Inflammatory macrophage treated with lipopolysaccharide for 1 hour (primary cell): ENCODE data around the gene SUV39H2.
A peak's percentile ranks its signal among the peaks of the same experiment; 100 is the strongest.
"Not testable (repeated sequence)": the region's sequence is repeated elsewhere in the genome, so short reads cannot be mapped to it uniquely, and the experiment has no call there.

Experiments used
- DNase-seq, 2 donors: peaks; one replicate each; pipeline ENCODE4 v3.0.0-alpha.2; 2020 to 2022

Gene SUV39H2

DNA sequence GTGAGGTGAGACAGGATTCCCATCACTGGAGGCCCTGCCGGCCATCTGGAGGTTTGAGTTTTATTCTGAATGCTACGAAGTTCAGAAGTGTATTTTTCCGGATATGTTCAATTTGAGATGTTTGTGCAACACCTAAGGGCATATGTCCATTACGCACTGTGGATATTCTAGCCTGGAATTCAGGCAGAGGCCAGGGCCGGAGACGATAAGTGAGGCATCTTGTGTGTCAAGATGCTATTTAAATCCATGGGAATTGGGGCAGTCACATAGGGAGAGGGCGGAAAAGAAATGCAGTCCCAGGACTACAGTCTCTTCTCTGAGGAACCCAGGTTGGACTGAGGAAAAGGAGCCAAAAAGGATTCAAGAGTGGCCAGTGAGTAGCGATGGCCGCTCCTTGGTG, 1.9 kb upstream of the SUV39H2 start:
- DNase-seq = no peak

DNA sequence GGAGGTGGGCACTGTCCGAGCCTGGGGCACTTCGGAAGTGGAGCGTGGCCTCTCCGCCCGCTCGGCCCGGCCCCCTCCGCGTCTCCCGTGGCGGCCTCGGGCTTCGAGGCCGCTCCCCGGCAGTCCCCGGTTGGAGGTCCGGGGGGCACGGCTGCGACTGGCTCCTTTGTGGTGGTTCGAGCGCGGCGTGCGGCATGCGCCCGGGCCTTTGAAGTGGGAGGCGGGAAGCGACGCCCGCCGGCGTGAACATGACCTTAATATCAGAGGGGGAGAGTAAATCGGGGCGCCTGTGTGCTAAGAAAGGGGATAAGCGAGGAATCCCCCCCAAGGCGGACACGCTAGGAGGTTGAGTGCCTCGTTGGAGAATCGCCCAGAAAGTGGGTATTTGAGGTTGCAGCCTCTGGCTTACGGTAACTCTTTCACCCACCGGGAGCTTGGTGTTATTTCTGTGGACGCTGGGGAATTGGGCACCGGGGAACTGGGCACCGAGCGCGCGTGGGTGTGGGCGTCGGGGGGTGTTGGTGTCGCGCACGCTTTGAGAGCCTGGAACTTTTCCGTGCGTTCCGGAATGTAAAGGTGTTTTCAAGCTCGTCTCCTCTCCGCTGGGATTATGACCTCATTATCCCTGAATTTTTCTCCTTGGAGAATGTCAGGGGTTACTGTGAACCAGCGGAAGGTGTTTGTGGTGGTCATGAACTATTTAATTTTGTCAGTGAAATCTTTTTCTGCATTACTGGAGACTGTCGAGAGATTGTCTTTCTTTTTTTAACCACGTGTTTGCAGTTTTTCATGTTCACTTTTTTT, 660 bp downstream of the SUV39H2 start:
- peak in 1 of 2 donors; percentile 39 for DNase-seq

DNA sequence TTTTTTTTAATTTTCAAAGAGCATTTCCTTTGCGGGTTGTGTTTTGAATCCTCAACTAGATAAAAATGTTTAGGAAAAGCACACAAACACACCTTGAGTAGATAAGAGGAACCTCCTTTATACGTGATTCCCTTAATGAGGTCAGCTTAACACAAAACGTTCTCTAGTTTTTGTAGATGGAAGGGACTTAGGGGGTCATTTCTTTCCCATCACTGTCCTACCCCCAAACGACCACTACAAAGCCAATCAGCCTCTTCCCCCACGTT, 1.2 kb downstream of the SUV39H2 start:
- DNase-seq = no peak

DNA sequence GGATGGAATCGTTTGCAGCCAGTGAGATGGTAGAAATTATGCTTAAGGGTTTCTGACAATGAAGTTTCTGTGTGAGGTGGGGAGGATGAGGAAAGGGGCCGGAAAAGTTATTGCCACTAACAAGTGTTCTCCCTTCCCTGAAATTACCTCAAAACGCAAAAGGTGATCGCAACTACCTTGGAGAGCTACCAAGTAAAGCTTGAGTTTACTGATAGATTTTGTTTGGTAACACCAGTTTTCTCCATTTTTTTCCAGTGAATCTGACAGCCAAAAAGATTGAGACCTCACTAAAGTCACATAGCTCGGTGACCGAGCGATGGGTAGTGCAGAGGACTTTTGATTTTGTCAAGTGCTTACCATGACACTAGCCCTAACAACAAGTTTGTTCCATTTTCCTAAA, 1.6 kb downstream of the SUV39H2 start:
- no peak for DNase-seq

DNA sequence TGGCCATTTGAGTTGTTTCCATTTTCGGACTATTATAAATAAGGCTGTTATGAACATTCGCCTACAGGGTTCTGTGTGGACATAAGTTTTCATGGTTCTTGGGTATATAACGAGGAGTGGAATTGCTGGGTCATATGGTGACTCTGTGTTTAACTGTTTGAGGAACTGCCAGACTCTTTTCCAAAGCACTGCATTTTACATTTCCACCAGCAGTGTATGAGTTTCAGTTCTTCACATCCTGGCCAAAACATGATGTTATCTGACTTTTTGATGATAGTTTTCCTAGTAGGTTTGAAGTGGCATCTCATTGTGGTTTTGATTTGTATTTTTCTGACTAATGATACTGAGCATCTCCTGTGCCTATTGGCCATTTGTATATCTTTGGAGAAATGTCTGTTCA, 5.4 kb downstream of the SUV39H2 start:
- DNase-seq = peak in 1 of 2 donors; percentile 10

DNA sequence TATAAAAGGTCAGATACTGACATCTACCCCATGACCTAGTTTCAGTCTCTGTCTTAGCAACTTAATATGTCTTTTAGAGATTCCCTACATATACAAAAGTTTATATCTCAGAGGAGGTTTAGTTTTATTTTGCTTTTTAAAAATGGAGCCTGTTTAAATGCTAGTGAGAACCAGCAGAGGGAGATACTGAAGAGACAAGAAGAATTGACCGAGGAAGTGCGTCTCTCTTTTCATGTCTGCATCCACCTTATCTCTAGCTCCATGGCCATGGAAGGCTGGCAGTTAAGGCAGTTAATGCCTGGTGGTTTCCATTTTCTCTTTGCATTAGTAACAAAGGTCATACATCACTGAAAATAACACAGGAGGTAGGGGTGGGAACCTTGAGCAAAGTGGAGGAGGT, 10.7 kb downstream of the SUV39H2 start:
- DNase-seq = peak in 1 of 2 donors; percentile 10

DNA sequence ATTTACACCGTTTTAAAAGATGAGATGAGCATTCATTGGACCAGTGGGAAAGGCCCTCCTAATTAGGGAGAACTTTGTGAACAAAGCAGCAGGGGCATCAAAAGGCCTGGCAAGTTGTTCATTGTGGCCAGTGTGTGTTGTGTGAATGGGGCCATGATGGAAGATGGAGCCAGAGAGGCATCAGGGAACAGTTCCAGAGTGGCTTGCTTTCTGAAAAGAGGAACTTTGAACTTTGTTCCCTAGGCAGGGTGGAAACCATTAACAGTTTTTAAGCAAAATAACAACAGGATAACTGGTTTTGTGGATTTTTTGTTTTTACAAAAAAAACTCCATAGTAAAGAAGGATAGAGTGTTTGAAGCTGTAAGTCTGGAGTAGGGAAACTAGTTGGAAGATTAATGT, 12.5 kb downstream of the SUV39H2 start:
- no peak for DNase-seq

DNA sequence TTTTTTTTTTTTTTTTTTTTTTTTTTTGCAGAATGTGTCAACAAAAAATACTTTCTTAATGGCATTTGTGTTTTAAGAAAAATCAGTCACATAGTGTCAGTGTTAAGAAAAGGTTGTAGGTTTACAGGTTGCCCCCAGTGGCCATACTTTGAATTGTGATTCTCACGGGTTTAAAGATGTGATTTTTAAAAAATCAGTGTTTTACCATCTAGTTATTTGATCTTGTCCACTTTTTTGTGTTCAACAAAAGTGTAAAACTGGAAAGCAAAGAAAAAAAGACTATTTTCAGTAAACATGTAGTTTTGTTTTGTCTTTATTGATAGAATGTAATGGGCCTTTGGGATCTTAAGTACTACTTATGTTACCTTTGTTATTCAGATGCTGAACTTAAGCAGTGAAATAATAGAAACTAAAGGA, 25.7 kb downstream of the SUV39H2 start:
- DNase-seq = peak in 1 of 2 donors; percentile 46

DNA sequence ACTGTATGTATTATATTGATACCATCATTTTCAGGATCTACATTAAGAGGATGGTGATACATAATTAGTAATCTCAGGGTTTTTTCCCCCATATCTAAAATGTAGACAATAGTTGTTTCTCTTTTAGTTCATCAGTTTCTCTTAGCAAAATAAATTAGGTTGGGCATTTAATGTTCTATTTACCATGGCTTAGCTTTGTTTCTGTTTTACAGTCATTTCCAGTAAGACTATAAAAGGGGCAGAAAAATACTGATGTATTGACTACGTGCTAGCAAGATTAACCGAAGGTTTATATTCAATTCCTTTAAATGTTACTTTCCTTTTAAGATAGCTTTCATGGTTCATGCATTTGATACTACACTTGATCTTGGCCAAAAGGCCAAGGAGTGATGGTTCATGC, 26.2 kb downstream of the SUV39H2 start:
- no peak for DNase-seq

DNA sequence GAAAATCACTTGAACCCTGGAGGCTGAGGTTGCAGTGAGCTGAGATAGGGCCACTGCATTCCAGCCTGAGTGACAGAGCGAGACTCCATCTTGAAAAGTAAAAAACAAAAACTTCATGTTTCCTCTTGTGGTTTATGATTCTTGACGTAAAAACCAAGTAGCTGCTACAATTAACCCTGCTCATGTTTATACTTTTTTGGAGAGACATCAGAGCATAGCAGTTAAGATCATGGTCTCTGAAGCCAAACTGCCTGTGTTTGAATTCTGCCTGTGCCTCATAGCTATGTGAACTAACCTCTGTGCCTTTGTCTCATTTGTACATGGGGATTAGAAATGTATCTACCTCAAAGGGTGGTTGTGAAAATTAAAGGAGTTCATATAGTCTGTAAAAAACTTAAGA, 27.2 kb downstream of the SUV39H2 start:
- DNase-seq = no peak

DNA sequence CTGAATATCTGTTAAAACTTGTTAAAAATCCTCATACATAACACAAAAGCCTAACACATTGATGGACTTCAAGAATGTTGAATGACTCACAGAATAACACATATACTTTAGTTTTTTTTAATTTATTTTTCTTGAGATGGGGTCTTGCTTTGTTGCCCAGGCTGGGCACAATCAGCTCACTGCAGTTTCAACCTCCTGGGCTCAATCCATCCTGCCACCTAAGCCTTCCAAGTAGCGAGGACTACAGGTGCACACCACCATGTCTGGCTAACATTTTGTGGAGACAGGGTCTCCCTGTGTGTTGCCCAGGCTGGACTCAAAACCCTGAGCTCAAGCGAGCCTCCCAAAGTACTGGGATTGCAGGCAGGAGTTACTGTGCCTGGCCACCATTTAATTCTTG, 28.1 kb downstream of the SUV39H2 start:
- DNase-seq = no peak

DNA sequence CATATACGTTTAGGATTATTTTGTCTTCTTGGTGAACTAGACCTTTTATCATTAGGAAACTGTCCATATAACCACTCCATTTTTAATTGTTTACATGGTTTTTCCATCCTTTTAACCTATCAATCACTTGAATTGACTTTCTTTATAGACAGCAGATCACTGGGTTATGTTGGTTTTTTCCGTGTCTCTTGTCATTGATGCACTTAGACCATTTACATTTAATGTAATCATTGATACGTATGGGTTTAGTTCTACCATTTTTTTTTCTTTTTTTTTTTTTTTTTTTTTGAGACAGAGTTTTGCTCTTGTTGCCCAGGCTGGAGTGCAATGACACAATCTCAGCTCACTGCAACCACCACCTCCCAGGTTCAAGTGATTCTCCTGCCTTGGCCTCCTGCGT, 28.9 kb downstream of the SUV39H2 start:
- not testable (repeated sequence) for DNase-seq

DNA sequence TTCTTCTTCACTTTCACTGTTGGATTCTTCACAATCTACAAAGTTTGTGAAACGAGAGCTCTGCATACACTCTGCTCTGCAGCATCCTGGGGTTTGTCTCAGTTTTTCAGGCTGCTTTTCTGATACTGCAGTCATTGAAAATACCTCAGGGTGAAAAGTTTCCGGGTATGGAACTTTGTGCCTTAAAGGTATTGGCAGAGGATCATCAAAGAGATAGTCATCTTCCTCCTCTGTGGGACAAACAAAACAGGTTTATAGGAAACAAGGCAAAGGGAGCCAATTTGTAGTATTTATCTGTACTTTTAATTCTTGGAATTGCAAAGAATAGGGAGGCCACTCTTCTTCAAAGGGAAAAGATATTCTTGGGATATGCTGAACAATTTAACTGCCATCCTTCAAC, 30.4 kb downstream of the SUV39H2 start:
- DNase-seq = no peak

DNA sequence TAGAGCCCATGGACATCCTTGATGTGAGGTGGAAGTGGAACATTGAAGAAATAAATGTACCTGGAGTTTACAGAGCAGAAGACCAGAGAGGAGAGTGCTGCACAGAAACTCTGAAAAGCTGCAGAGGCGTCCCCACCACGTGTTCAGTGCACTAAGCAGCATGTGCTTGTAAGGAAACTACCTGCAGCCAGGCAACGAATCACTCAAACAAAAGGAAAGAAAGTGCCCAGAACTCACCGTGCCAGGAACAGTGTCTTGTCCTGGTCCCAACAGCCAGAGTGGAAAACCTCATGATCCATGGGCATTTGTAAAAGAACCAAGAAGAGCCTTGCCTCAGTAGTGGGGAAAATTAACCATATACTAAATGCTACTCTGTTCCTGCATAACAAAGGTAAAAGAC, 32.3 kb downstream of the SUV39H2 start:
- DNase-seq = no peak

DNA sequence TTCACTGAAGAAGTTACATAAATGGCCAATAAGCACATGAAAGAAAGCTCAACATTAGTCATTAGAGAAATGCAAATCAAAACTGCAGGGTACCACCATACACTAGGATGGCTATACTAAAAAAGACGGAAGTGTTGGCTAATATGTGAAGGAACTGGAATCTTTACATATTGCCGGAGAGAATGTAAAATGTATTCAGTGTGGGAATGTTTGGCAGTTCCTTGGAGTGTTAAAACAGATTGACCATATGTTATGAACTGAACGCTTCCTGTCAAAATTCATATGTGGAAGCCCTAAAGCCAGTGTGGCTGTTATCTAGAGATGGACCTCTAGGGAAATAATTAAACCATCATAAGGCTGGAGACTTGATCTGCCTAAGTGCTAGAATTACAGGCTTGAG, 33.1 kb downstream of the SUV39H2 start:
- DNase-seq = no peak

DNA sequence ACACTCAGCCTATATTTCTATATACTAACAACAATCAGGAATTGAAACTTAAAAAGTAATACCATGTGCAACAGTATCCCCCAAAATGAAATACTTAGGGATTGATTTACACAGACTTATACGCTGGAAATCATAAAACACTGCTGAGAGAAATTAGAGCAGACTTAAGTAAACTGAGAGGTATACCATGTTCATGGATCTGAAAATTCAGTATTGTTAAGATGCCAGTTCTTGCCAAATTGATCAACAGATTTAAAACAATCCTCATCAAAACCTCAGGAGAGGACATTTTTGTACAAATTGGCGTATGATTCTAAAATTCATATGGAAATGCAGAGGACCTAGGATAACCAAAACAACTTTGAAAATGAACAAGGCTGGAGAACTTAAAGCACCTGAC, 37.9 kb downstream of the SUV39H2 start:
- DNase-seq = no peak

DNA sequence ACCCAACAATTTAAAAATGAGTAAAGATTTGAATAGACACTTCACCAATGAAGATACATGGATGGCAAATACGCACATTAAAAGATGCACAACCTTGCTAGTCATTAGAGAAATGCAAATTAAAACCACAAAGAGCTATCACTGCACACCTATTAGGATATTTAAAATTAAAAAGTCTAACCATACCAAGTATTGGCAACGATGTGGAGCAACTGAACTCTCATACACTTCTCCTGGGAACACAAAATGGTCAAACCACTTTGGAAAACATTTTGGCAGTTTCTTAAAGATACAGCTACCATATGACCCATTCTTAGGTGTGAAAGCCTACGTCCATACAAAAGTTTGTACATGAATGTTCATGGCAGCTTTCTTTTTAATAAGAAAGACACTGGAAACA, 39.2 kb downstream of the SUV39H2 start:
- no peak for DNase-seq

DNA sequence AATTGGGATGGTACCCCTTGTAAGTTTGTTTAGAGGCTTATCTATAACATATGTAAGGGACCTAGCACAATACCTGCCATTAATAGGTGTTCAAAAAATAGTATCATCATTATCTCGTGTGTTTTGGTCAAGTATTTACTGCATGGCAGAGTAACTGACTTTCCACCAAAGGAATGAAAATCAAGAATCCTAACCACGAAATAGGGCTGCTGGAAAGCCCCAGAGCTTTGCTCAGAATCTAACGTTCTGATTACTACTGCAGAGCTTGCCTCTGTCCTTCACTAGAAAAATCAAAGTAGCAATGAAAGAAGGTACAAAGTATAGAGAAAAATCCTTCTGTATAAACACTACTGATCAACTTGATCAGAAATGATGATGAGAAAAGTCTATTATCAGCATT, 40.3 kb downstream of the SUV39H2 start:
- no peak for DNase-seq

DNA sequence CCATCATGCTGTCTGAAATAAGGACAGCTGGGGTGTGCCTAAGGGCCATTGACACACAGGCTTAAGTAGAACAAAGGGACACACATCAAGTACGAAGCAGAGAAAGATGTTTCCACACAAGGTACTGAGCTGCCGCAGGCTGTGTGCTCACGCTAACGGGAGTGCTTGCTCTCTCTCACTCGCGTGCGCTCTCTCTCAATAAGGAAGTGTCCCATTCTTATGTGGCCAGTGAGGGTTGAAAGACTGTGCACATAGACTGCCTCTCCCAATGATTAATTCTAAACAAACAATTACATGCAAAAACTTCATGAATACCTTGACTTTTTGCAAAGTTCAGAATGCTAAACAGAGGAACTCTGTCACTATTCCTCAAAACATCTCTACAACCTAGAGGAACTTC, 45.3 kb downstream of the SUV39H2 start:
- DNase-seq = no peak

DNA sequence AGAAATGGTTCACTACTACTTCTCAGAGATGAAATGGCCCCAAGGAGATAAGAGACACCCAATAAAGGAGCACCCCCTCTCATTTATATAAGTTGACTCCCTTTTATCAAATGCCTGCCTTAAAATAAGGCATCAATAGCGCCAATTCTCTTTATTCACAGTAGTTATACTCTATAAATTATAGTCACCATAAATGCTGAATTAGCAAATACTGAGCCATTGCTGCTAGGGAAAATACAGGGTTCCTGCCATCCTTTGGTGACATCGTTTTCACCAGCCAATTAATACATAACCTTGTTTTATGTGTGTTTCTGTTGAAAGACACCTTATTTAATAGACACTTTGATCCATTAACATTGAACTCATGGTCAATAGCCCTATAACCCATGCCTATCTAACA, 46.6 kb downstream of the SUV39H2 start:
- DNase-seq = no peak

DNA sequence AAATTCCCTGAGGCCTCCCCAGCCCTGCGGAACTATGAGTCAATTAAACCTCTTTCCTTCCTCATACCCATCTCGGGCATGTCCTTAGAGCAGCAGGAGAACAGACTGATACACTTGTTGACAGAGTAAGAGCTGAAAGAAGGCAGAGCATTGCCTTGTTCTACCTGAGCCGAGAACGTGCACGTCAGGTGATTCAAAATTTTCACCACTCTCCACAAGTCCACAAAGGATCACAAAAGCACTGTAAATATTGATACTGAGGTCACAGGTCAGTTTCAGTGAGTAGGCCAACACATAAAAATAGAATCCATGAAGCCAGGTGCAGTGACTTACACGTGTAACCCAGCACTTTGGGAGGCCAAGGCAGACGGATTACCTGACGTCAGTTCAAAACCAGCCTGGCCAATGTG, 47.4 kb downstream of the SUV39H2 start:
- no peak for DNase-seq

DNA sequence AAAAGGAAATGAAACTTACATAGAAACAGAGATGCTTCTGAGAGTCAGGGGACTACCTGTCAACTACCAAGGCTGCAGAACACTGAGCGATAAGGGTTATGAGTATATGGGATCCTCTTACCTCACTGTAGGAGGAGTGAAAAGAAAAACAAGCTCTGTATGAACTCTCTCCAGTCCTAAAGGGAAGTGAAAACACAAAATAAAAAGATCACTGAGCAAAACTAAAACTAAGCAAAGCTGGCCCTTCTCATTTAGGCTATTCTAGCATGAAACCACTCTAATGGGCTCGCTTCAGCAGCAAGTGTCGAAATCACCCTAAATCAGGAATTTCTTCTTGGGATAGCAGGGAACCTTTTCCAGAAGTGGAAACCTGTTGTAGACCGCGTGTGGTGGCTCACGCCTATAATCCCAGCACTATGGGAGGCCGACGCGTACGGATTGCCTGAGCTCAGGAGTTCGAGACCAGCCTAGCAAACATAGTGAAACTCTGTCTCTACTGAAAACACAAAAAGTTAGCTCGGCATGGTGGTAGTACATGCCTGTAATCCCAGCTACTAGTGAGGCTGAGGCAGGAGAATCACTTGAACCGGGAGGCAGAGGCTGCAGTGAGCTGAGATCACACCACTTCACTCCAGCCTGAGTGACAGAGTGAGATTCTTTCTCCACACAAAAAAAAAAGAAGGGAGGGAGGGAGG, 48.2 kb downstream of the SUV39H2 start:
- no peak for DNase-seq

DNA sequence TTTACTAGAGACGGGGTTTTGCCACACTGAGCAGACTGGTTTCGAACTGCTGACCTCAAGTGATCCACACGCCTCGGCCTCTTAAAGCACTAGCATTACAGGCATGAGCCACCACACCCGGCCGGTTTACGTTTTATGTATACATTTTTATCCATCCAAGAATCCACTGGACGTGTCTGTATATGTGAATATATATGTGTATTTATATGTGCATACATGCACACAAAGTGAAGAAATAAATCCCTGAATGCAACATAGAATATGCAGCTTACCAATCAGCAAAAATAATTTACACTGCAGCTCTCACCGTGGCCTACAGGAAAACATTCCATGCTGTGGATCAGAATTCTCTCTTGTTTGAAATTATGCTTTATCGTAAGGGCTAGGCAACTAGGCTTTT, 51.9 kb downstream of the SUV39H2 start:
- no peak for DNase-seq

DNA sequence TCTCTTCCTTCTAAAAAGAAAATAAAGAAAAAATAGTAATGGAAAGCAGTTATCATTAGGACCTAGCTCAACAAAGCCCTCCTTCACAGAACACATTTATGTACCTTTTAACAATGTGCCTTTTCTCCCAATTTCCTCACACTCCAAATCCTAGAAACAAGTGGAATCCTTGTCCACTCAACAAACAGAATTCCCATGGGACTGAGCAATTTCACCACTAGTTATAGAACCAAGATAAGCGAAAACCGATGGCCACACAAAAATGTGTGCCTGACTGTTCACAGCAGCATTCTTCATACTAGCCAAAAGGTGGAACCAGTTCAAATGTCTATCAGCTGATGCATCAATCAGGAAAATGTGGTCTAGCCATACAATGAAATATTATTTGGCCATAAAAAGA, 57.9 kb downstream of the SUV39H2 start:
- DNase-seq = no peak

DNA sequence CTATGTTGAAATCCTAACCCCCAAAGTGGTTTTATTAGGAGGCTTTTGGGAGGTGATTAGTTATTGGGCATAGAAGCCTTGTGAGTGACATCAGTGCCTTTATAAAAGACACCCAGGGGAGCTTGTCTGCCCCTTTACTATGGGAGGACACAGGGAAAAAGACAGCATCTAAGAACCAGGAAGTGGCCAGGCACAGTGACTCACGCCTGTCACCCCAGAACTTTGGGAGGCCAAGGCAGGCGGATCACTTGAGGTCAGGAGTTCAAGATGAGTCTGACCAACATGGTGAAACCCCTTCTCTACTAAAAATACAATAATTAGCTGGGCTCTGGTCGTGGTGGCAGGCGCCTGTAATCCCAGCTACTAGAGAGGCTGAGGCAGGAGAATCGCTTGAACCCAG, 60.3 kb downstream of the SUV39H2 start:
- DNase-seq = peak; percentile 51 to 55
